GM12891 (cell line): ENCODE data around the gene PRKCE.

Experiments used
- POLR2A ChIP-seq: IDR thresholded peaks from 2 replicates; pipeline ENCODE4 v1.6.1; 2011; ENCODE audit warnings: low read depth, low read length, control low read depth
- POLR2AphosphoS5 ChIP-seq: IDR thresholded peaks from 2 replicates; pipeline ENCODE4 v1.6.1; 2011; ENCODE audit warnings: low read depth, low read length, control low read depth

DNA sequence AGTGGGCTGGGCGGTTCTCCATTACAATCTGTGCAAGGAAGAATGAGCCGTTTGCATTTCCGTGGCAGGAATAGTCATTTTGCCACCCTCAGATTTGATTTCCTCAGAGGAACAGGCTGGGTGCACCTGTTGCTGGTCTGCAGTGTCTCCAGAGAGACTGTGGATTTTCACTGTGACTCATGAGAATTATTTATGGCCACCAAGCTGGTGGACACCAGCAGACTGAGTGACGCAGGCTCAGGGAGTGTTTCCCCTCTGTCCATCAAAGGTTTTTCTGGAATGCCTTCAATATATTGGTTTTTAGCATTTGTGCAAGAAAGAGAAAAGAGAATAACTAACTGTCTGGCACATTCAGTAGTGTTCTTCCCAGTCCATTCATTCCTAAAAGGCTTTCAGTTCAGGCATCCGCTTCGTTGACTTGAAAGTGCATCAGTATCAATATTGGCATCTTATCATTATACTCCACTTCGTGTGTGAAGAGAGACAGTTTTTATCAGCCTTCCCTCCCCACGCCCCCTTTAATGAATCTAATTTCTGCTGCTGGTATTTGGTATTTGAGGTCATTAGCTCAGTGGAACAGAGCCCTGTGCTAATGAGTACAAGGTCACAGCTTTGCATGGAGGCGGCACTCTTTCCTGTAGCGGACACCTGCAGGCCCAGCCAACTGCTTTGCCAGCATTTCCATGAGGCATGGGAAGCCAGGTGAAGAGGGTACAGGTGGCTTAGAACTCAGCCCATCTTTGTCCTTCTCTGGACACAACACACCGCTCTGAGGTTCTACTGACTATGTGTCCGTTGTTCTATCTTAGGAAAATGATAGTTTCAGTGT is 39.9 kb downstream of the PRKCE start:
- TF ChIP-seq POLR2AphosphoS5 (no peak), POLR2A (no peak)
